GM20431 (cell line): Measurements from ENCODE around the gene DDA1.
"Not testable (repeated sequence)": the region's sequence is repeated elsewhere in the genome, so short reads cannot be mapped to it uniquely, and the experiment has no call there.

Experiments used
- in situ Hi-C: fragments of 300-500 bp; cut with MseI, MboI; formaldehyde crosslinking; loops from one replicate; pipeline ENCODE4 v1.15.0; 2020; ENCODE audit warnings: low sequenced_read_pairs; ENCODE audit not compliant: unreplicated experiment

DDA1 gene

GRCh38 chr19:17309198-17309964 is at the start of gene DDA1:
Gene DDA1, plus strand, starts transcription at chr19:17309563. Its CDS starts 92 bp downstream, at chr19:17309655.
- in situ Hi-C loops, result no loop called here

- in situ Hi-C loops, result no loop called here
Measured at GRCh38 chr19:17259934-17260333, 49.4 kb upstream of the DDA1 start.

GRCh38 chr19:17260842-17261325 is 48.5 kb upstream of the DDA1 start:
- in situ Hi-C loops, result no loop called here

GRCh38 chr19:17262557-17262956 is 46.8 kb upstream of the DDA1 start:
- in situ Hi-C loops, result no loop called here

GRCh38 chr19:17263712-17264640 is 45.4 kb upstream of the DDA1 start:
- in situ Hi-C loops, result no loop called here

GRCh38 chr19:17264641-17264979 is 44.8 kb upstream of the DDA1 start, which contains the start of gene USHBP1:
Gene USHBP1, minus strand, starts transcription at chr19:17264745. Its CDS starts 446 bp downstream, at chr19:17264299.
- in situ Hi-C loops, result no loop called here

- in situ Hi-C loops, result no loop called here
Measured at GRCh38 chr19:17266026-17266425, 43.3 kb upstream of the DDA1 start.

GRCh38 chr19:17266589-17266974 is 42.8 kb upstream of the DDA1 start:
- in situ Hi-C loops, result no loop called here

- in situ Hi-C loops, result no loop called here
Measured at GRCh38 chr19:17266975-17267788, 42.2 kb upstream of the DDA1 start, which contains the start of gene BABAM1. Gene BABAM1, plus strand, starts transcription at chr19:17267443. Its CDS starts 1,364 bp downstream, at chr19:17268807.

GRCh38 chr19:17268754-17269153 is 40.6 kb upstream of the DDA1 start:
- in situ Hi-C loops, result no loop called here

GRCh38 chr19:17274892-17275291 is 34.5 kb upstream of the DDA1 start:
- in situ Hi-C loops, result not testable (repeated sequence)

GRCh38 chr19:17275441-17276175 is 33.8 kb upstream of the DDA1 start:
- in situ Hi-C loops, result no loop called here

GRCh38 chr19:17279436-17279835 is 29.9 kb upstream of the DDA1 start:
- in situ Hi-C loops, result no loop called here

GRCh38 chr19:17281391-17282304 is 27.7 kb upstream of the DDA1 start, which contains the start of gene ANKLE1:
Gene ANKLE1, plus strand, starts transcription at chr19:17281901. Its CDS starts 20 bp downstream, at chr19:17281921.
- in situ Hi-C loops, result no loop called here

GRCh38 chr19:17282488-17283125 is 26.8 kb upstream of the DDA1 start:
- in situ Hi-C loops, result no loop called here

- in situ Hi-C loops, result no loop called here
Measured at GRCh38 chr19:17283504-17283996, 25.8 kb upstream of the DDA1 start.

GRCh38 chr19:17285415-17286135 is 23.8 kb upstream of the DDA1 start:
- in situ Hi-C loops, result no loop called here
